GM12872 (cell line): ENCODE results near the gene GRB7.

Experiments used
- TF ChIP-seq, protein P1 (sequence below): IDR thresholded peaks from 3 replicates; pipeline ENCODE4 v1.5.1; 2011; ENCODE audit warnings: low read depth, mild to moderate bottlenecking, low read length, moderate library complexity; ENCODE audit not compliant: insufficient read depth

GRB7 gene

DNA sequence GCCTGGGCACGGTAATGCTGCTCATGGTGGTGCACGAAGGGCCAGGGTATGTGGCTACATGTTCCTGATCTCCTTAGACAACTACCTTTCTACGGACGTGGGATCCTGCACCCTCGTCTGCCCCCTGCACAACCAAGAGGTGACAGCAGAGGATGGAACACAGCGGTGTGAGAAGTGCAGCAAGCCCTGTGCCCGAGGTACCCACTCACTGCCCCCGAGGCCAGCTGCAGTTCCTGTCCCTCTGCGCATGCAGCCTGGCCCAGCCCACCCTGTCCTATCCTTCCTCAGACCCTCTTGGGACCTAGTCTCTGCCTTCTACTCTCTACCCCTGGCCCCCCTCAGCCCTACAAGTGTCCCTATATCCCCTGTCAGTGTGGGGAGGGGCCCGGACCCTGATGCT, 25.9 kb upstream of the GRB7 start:
- TF ChIP-seq, protein P1, sequence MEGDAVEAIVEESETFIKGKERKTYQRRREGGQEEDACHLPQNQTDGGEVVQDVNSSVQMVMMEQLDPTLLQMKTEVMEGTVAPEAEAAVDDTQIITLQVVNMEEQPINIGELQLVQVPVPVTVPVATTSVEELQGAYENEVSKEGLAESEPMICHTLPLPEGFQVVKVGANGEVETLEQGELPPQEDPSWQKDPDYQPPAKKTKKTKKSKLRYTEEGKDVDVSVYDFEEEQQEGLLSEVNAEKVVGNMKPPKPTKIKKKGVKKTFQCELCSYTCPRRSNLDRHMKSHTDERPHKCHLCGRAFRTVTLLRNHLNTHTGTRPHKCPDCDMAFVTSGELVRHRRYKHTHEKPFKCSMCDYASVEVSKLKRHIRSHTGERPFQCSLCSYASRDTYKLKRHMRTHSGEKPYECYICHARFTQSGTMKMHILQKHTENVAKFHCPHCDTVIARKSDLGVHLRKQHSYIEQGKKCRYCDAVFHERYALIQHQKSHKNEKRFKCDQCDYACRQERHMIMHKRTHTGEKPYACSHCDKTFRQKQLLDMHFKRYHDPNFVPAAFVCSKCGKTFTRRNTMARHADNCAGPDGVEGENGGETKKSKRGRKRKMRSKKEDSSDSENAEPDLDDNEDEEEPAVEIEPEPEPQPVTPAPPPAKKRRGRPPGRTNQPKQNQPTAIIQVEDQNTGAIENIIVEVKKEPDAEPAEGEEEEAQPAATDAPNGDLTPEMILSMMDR, result no peak

DNA sequence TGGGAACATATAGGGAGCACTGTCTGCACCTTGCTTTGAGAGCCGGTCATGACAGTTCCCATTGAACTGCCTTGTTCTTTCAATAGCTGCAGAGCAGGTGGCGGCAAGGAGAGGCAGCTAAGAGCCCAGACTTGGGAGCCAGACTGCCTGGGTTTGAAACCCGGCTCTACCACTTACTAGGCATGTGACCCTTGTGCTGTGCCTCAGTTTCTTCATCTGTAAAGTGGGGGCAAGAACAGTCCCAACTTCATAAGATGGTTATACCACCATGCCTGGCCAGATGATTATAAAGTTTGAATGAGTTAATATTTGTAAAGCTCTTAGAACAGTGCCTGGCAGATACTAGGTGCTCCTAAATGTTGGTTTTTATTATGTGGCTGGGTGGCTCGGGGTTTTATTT, 23.5 kb upstream of the GRB7 start:
- TF ChIP-seq, protein P1, result no peak

DNA sequence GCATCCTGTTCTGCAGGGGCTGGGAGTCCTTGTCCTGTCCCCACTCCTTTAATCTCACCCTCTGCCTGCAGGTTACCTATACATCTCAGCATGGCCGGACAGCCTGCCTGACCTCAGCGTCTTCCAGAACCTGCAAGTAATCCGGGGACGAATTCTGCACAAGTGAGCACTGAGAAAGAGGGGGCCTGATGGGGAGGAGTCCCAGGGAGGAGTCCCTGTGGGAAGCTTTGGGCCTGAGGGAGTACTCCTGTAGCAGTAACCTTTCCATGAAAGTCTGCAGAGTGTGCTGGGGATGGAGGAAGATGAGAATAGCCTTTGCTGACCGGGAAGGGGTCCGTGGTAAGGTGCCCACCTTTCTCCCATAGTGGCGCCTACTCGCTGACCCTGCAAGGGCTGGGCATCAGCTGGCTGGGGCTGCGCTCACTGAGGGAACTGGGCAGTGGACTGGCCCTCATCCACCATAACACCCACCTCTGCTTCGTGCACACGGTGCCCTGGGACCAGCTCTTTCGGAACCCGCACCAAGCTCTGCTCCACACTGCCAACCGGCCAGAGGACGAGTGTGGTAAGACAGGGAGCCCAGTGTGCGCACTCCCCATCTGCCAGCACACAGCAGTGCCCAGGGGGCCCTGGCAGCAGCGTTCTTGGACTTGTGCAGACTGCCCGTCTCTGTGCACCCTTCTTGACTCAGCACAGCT, 22.2 kb upstream of the GRB7 start:
- TF ChIP-seq, protein P1, result no peak

DNA sequence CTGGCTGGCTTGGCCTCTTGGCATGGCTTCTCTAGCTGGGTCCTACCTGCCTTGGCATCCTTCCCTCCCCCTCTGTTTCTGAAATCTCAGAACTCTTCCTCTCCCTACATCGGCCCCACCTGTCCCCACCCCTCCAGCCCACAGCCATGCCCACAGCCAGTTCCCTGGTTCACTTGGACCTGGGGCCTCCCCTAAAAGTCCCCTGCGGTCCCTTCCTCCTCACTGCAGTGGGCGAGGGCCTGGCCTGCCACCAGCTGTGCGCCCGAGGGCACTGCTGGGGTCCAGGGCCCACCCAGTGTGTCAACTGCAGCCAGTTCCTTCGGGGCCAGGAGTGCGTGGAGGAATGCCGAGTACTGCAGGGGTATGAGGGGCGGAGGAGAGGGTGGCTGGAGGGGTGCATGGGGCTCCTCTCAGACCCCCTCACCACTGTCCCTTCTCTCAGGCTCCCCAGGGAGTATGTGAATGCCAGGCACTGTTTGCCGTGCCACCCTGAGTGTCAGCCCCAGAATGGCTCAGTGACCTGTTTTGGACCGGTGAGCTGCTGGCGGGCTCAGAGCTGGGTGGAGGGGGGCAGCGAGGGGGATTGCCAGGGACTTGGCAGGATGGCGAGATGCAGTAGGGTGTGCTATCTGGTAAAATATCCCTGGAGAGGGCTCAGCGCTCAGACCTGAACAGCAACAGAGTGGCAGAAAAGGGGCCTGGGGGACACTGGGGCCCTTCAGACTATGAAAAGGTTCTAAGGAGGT, 21.5 kb upstream of the GRB7 start:
- TF ChIP-seq, protein P1, result no peak

DNA sequence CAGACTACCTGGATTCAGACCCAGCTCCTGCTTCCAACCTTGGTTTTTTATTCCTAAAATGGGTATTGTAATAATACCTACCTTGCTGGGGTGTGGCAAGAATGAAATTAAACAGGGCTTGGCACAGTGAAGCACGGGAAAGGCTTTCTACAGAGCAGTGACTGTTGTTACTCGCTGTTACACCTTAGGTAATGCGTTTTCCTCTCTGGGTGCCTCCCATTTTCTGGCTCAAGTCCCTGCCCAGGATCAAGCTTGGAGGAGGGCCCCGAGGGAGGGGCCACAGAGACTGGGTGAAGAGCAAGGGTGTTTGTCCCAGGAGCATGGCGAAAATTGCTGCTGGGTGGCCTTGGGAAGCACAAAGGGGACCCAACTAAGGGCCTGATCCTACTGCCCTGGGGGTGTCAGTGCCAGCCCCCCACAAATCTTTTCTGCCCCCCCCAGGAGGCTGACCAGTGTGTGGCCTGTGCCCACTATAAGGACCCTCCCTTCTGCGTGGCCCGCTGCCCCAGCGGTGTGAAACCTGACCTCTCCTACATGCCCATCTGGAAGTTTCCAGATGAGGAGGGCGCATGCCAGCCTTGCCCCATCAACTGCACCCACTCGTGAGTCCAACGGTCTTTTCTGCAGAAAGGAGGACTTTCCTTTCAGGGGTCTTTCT, 20.7 kb upstream of the GRB7 start:
- TF ChIP-seq, protein P1, result no peak

DNA sequence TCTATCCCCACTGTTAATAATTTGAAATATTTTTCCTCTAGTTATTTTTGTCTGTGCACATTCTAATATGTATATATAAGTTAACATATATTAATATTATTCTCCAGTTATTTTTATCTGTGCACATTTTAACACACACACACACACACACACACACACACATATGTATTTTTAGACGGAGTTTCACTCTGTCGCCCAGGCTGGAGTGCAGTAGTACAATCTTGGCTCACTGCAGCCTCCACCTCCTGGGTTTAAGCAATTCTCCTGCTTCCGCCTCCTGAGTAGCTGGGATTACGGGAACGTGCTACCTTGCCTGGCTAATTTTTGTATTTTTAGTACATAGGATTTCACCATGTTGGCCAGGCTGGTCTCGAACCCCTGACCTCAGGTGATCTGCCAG, 20.1 kb upstream of the GRB7 start:
- TF ChIP-seq, protein P1, result no peak

DNA sequence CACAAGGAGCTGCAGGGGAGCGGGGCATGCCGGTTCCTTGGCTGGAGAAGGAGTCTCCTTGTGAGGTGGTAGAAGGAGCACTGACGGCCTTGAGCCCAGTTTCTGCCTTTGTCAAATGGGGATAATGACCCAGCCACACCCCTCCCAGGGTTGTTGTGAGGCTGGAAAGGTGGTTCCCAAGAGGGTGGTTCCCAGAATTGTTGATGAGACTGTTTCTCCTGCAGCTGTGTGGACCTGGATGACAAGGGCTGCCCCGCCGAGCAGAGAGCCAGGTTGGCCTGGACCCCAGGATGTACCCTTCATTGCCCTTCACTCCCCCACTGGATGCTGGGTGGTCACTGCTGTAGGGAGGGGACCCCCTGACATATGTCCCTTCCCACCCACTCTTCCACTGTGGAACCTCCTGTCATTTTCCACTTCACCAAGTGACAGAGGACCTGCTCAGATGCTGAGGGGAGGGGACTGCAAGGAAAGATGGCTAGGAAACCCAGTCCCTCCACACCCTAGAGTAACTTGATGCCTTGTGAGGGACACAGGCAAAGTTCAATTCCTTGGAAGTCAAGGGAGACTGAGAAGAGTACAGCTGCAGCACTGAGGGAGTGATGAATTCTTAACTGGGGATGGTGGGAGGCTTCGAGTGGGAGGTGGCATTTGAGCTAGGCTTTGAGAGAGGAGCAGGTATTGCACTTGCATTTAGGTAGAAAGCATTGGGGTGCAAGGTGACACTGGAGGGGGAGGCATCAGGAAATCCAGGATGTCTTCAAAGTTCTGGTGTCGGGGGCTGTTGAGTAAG, 18.0 kb upstream of the GRB7 start:
- TF ChIP-seq, protein P1, result no peak
